ENCODE results near the gene ENAH.
"Not testable (repeated sequence)": the region's sequence is repeated elsewhere in the genome, so short reads cannot be mapped to it uniquely, and the experiment has no call there.

Gene ENAH

DNA sequence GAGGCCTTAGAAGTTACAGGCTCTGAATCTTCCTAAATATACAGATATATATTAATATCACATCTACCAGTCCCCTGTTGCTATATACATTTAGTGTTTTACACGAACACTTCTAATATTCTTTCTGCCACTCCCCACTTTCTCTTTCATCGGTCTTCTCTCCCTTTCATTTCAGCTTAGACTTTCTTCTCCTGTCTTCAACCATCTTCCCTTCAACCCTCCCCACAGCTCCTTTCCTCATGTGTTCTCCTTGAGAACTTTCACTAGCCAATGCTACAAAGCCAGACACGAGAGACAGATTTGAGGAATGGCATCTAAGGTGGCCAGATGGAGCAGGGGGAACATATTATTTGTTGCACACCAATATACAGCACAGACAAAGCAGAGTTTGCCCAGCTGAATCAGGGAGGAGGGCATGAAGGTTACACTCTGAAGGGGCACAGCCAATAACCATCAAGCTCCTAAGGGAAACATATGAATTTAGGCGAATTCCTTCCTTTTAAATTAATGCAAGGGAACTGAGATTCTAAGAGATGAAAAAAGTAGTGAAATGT lies 141.0 kb downstream of the ENAH start:
- Mint-ChIP-seq H3K9me3 (ENCODE audit: low read depth) (no peaks in the 10 kb centered on the region), H3K27me3 (no peaks in the 10 kb centered on the region), H3K4me3 (no peak overlapping the region), H3K4me1 (ENCODE audit: low read depth) (peaks cover 5% of the 10 kb centered on the region), H3K36me3 (no peaks in the 10 kb centered on the region), H3K27ac (no peak overlapping the region)

GRCh38 chr1:225510740-225511139 lies 142.2 kb downstream of the ENAH start:
- not testable (repeated sequence) for H3K36me3 Mint-ChIP-seq; H3K27me3 Mint-ChIP-seq; H3K9me3 Mint-ChIP-seq (ENCODE audit: low read depth); H3K27ac Mint-ChIP-seq; H3K4me3 Mint-ChIP-seq; H3K4me1 Mint-ChIP-seq (ENCODE audit: low read depth)

- no peaks in the 10 kb centered on the region for H3K27me3 Mint-ChIP-seq
- no peaks in the 10 kb centered on the region for H3K36me3 Mint-ChIP-seq
- no peak overlapping the region for H3K27ac Mint-ChIP-seq
These were observed 143.2 kb downstream of the ENAH start for GRCh38 chr1:225509770-225510169.

GRCh38 chr1:225509376-225509707 lies 143.6 kb downstream of the ENAH start:
- Mint-ChIP-seq H3K9me3 (ENCODE audit: low read depth) (no peaks in the 10 kb centered on the region), H3K4me3 (no peak overlapping the region), H3K4me1 (ENCODE audit: low read depth) (peaks cover 5% of the 10 kb centered on the region), H3K27me3 (no peaks in the 10 kb centered on the region), H3K27ac (no peak overlapping the region), H3K36me3 (no peaks in the 10 kb centered on the region)

More at GRCh38 chr1:225509770-225510169, 143.2 kb downstream of the ENAH start:
- no peak overlapping the region for H3K4me3 Mint-ChIP-seq
- no peaks in the 10 kb centered on the region for H3K9me3 Mint-ChIP-seq (ENCODE audit: low read depth)
- peaks cover 5% of the 10 kb centered on the region for H3K4me1 Mint-ChIP-seq (ENCODE audit: low read depth)

DNA sequence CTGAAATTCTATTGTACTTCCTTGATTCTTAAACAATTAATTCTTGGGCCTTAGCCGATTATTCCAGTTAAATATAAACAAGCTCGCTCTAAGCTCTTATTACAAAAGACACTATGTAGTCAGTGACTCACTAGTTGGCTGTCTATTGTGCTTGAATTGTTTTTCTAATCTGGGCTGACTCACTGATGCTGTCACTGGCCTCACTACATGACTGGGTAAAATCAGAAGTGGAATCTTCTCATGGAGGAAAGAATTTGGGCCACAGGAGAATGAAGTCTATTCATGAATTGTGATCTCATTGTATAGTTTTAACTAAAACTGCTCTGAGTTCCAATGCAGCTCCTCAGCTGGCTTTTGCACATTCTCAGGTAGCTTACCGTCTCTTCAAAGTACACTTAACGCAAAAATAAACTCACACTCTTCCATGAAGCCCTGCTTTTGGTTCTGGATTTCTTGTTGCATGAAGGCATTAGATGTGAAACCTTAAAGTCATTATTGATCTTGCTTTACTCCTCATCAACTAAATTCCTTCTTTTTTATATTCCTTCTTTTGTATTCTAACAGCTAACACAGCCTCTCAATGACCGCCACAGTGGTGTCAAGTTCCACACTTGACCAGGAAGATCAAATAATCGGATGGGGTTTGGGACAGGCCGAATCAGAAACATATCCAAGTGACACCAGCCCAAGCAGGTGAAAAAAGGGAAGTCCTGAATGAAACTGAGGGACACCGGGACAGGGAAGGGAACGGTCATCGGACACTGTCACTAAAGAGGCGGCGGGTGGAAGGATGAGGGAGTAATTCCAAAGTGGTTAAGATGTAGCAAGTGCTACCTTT lies 144.2 kb downstream of the ENAH start:
- H3K9me3 Mint-ChIP-seq (ENCODE audit: low read depth): no peaks in the 10 kb centered on the region
- no peaks in the 10 kb centered on the region for H3K36me3 Mint-ChIP-seq

DNA sequence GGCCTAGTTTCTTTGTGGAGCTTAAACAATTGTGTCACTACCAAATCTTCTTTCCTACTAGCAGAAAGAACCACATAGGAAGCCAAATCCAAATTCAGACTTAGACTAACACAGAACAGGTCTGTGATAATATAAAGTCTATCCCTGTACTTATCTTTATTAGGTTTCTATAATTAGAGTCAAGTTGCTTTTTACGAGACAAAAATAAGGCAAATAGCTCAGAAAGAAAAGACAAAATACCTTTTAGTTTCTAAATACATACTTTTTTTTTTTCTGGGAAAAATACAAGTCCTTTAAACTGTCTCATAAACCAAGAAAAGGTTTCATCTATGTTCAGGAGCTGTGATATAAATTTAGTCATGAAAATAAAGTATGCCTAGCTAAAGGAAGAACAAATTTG lies 146.2 kb downstream of the ENAH start:
- Mint-ChIP-seq H3K9me3 (ENCODE audit: low read depth) (no peaks in the 10 kb centered on the region), H3K27ac (no peak overlapping the region), H3K4me1 (ENCODE audit: low read depth) (peaks cover 5% of the 10 kb centered on the region), H3K36me3 (no peaks in the 10 kb centered on the region), H3K27me3 (no peaks in the 10 kb centered on the region), H3K4me3 (no peak overlapping the region)

More for the DNA sequence above, 144.2 kb downstream of the ENAH start:
- Mint-ChIP-seq H3K4me1 (ENCODE audit: low read depth) (peaks cover 5% of the 10 kb centered on the region), H3K27me3 (no peaks in the 10 kb centered on the region), H3K27ac (peak overlapping the region; percentile 24), H3K4me3 (no peak overlapping the region)

DNA sequence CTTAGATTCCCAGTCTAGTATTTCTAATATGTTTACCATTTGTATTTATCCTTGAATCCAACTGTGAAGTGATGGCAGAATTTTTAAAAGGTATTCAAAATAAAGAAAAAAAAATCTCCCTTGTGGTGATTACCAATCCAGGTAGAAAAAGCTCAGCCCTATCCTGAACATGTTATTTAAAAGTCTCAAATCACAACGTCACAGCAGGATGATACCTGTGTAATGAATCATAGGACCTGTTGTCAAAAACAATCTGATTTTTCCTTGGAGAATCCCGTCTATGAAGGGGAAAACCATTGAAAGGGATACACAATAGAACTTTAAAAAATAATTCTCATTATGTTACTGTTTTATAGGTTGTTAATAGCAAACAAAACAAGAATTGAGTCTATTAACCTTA lies 148.1 kb downstream of the ENAH start:
- H3K4me3 Mint-ChIP-seq: no peak overlapping the region
- no peaks in the 10 kb centered on the region for H3K36me3 Mint-ChIP-seq
- no peaks in the 10 kb centered on the region for H3K9me3 Mint-ChIP-seq (ENCODE audit: low read depth)

DNA sequence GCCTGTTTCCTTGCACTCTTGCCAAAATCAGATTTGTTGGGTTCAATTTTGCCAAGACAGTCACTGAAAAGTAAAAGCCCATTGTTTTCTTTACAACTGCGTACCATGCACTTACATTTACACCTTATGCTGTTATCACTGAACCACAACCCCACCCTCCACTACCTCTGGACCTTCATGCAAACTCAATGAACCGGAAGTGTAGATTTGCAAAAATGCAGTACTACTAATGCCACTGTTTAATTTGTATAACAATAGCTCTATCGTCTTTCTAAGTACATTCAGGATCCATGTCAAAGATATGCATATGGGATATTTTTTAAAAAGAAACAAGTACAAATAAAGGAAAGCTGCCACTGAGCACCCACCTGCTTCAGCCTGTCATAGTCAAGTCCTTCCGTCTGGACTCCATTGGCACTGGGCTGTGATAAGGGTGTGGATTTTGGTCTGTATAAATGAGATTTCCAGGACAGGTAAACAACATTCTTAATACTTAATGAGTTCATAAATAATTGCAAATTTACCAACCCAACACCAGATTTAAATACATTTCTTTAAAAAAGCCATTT lies 152.2 kb downstream of the ENAH start:
- no peaks in the 10 kb centered on the region for H3K36me3 Mint-ChIP-seq
- H3K4me3 Mint-ChIP-seq: no peak overlapping the region
- peaks cover 10% of the 10 kb centered on the region for H3K4me1 Mint-ChIP-seq (ENCODE audit: low read depth)
- H3K9me3 Mint-ChIP-seq (ENCODE audit: low read depth): no peaks in the 10 kb centered on the region
- H3K27me3 Mint-ChIP-seq: peaks cover 1% of the 10 kb centered on the region
- no peak overlapping the region for H3K27ac Mint-ChIP-seq

More for the DNA sequence above, 148.1 kb downstream of the ENAH start:
- H3K27ac Mint-ChIP-seq: no peak overlapping the region
- H3K27me3 Mint-ChIP-seq: peaks cover 1% of the 10 kb centered on the region
- peaks cover 4% of the 10 kb centered on the region for H3K4me1 Mint-ChIP-seq (ENCODE audit: low read depth)

- Mint-ChIP-seq H3K4me1 (ENCODE audit: low read depth) (peaks cover 23% of the 10 kb centered on the region), H3K36me3 (no peaks in the 10 kb centered on the region), H3K4me3 (no peak overlapping the region), H3K27ac (no peak overlapping the region), H3K27me3 (peaks cover 1% of the 10 kb centered on the region), H3K9me3 (ENCODE audit: low read depth) (no peaks in the 10 kb centered on the region)
These were observed 154.3 kb downstream of the ENAH start for GRCh38 chr1:225498549-225499136.

DNA sequence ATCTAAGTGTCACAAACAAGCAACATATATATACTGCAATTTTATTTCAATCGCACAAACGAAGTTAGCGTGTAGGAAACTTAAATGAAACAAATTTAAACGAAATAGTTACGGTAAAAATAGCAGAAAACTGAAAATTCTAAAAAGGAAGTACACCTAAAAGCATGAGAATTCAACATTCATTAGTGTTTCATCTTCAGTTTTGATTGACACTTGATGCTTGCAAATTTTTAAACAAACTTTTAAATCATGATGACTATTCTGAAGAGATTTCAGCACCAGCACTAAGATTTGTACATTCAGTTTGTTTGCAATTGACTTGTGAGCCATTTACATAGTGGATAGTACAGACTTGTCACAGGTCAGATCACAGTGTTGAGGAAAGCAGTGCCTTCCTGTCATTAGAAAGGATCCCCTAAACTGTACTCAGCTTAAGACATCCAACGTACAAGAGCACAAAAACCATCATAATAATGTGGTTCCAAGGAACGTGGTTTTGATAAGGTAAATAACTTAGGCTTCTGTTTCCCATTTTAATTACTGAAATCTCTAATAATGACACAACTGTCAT lies 158.0 kb downstream of the ENAH start:
- Mint-ChIP-seq H3K9me3 (ENCODE audit: low read depth) (no peaks in the 10 kb centered on the region), H3K27me3 (no peaks in the 10 kb centered on the region), H3K36me3 (no peaks in the 10 kb centered on the region), H3K27ac (no peak overlapping the region), H3K4me1 (ENCODE audit: low read depth) (peaks cover 23% of the 10 kb centered on the region), H3K4me3 (no peak overlapping the region)

DNA sequence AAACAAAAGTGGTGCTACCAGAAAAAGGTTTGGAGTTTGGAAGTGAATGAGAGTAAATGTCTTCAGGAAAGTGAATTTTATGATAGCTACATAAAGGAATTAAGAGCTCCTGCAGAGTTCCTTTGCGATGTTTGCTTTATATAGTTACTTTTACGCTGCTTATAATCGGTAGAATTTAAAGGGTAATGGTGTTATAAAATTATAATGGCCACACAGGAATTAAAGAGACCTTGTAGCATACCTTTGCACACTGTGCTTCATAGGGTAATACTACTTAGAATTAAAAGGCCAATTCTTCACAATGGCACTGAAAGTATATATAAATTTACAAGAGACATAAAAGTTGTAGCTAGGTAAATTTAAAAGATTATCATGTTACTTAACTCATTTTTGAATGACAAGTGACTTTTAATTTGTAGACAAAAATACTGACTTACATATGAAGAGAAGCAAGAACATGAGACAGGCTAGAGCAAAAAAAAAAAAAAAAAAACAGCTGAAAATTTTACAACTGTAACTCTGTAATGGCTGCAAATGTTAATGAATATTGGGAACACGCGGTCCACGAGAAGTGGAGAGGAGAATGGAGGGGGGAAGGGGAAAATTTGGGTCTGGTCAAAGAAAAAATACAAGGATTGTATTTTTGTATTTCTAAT lies 159.2 kb downstream of the ENAH start:
- Mint-ChIP-seq H3K4me1 (ENCODE audit: low read depth) (peaks cover 23% of the 10 kb centered on the region), H3K27ac (no peak overlapping the region), H3K4me3 (no peak overlapping the region), H3K27me3 (no peaks in the 10 kb centered on the region), H3K36me3 (no peaks in the 10 kb centered on the region), H3K9me3 (ENCODE audit: low read depth) (no peaks in the 10 kb centered on the region)

DNA sequence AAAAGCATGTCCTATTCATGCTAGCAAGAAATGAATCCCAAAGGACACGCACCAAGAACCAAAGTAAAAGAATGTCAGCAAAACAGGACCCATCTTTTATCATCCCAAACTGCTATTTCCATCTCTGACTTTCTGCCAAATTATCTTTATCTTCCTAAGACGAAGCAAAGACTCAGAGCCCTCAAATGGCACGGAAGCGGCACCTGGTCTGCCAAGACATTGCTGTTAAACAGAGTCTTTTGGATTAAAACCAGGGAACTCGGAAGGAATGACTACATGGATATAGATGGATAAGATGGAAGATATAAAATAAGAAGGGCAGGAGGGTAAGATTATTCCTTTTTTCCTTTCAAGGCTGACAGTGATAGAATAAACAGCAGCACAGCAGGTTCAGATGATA lies 164.2 kb downstream of the ENAH start:
- Mint-ChIP-seq H3K27ac (no peak overlapping the region), H3K9me3 (ENCODE audit: low read depth) (no peaks in the 10 kb centered on the region), H3K4me3 (no peak overlapping the region), H3K27me3 (no peaks in the 10 kb centered on the region), H3K36me3 (no peaks in the 10 kb centered on the region), H3K4me1 (ENCODE audit: low read depth) (no peaks in the 10 kb centered on the region)

- Mint-ChIP-seq H3K4me1 (ENCODE audit: low read depth) (no peaks in the 10 kb centered on the region), H3K27ac (no peak overlapping the region), H3K4me3 (no peak overlapping the region), H3K9me3 (ENCODE audit: low read depth) (no peaks in the 10 kb centered on the region), H3K27me3 (no peaks in the 10 kb centered on the region), H3K36me3 (no peaks in the 10 kb centered on the region)
These were observed 166.1 kb downstream of the ENAH start for GRCh38 chr1:225486856-225487255.

DNA sequence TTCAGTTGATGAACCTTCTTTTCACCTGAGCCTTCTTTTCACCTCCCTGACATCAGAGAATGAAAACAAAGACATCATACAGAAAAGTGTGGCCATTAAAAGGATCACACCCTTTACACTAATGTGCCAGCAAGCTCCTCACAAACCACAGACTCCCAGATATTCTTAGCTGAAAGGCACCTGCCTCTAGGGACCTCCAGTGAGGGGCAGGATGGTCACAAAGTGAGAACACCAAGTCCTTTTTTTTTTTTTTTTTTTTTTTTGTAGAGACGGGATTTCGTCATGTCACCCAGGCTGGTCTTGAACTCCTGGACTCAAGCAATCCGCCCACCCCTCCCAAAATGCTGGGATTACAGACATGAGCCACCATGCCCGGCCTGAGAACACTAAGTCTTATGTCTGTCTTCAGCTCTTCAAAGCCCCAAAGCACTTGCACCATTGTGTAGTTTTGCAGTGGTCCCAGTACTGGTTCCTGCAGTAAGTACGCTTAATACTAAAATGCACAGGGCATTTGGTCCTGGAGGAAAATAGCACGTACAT lies 166.9 kb downstream of the ENAH start:
- H3K36me3 Mint-ChIP-seq: no peaks in the 10 kb centered on the region
- no peak overlapping the region for H3K4me3 Mint-ChIP-seq
- no peaks in the 10 kb centered on the region for H3K9me3 Mint-ChIP-seq (ENCODE audit: low read depth)
- peaks cover 2% of the 10 kb centered on the region for H3K4me1 Mint-ChIP-seq (ENCODE audit: low read depth)
- no peak overlapping the region for H3K27ac Mint-ChIP-seq
- H3K27me3 Mint-ChIP-seq: no peaks in the 10 kb centered on the region

All from activated naive CD8-positive, alpha-beta T cell (primary cell).